HG02678 (cell line): ENCODE measurements around the gene ABCA8.
"Not testable (repeated sequence)": the region's sequence is repeated elsewhere in the genome, so short reads cannot be mapped to it uniquely, and the experiment has no call there.

ENCODE experiments used
- ATAC-seq: cut with Tn5 transposase; IDR thresholded peaks from one replicate; pipeline ENCODE4 v1.9.1; 2021; ENCODE audit warnings: mild to moderate bottlenecking, moderate library complexity; ENCODE audit not compliant: unreplicated experiment

ABCA8 gene

GRCh38 chr17:68830313-68830712, 124.9 kb downstream of the ABCA8 start:
- ATAC-seq: no peak

- no peak for ATAC-seq
These were observed 126.0 kb downstream of the ABCA8 start for GRCh38 chr17:68829211-68829610.

- no peak for ATAC-seq
These were observed 130.5 kb downstream of the ABCA8 start for GRCh38 chr17:68824707-68825106.

GRCh38 chr17:68824185-68824584, 131.0 kb downstream of the ABCA8 start:
- ATAC-seq: not testable (repeated sequence)

- ATAC-seq: no peak
These were observed 132.4 kb downstream of the ABCA8 start for GRCh38 chr17:68822719-68823289.

GRCh38 chr17:68821860-68822696, 133.1 kb downstream of the ABCA8 start:
- ATAC-seq: no peak

GRCh38 chr17:68820825-68821481, 134.2 kb downstream of the ABCA8 start:
- no peak for ATAC-seq

GRCh38 chr17:68820476-68820824, 134.7 kb downstream of the ABCA8 start:
- ATAC-seq: no peak

GRCh38 chr17:68819465-68819864, 135.7 kb downstream of the ABCA8 start:
- ATAC-seq: no peak
